Measurements from ENCODE around the gene UBA3. TPM values are rescaled to one million over a fixed set of nuclear protein-coding genes. Genes with fewer than 3 reads are reported as not detected.

UBA3 gene
- total RNA-seq, 1 donor from 2014 or later = 55.3 TPM

DNA sequence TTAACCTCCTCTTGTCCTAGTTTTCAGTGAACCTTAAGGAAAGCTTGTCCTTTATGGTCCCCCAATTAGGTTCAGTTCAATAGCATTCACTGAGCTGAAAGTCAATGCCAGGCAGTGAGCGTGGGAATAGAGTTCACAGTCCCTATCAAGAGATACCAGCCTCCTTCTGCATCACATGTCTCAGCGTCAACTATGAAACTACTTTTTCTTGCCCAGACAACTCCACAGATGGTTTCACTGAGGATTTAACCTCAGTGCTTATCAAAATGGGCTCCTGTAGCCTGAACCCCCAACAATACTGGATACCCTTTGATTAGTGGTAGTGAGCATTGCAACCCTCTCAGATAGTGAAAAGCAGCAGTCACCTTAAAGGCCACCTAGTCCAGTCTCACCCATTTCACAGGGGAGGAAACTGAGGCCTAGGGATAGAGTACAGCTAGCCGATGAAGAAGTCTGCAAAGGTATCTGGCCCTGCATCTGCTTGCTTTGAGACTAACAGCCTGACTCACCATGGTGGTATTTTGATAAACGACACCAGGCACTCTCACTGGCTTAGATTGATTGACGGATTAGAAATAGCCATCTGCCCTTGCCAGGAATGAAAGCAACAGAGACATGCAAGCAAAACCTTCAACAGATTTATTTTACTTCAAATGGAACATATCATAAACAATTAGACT is 1.6 kb upstream of the UBA3 start:
- intact Hi-C loops (cut with DNase I) = no loop called here
- H3K9me3 ChIP-seq = no peaks in the 10 kb centered on the region
- no peaks in the 10 kb centered on the region for H3K27me3 ChIP-seq
- H3K36me3 ChIP-seq = peaks cover under 1% of the 10 kb centered on the region
- TF ChIP-seq, protein P1, sequence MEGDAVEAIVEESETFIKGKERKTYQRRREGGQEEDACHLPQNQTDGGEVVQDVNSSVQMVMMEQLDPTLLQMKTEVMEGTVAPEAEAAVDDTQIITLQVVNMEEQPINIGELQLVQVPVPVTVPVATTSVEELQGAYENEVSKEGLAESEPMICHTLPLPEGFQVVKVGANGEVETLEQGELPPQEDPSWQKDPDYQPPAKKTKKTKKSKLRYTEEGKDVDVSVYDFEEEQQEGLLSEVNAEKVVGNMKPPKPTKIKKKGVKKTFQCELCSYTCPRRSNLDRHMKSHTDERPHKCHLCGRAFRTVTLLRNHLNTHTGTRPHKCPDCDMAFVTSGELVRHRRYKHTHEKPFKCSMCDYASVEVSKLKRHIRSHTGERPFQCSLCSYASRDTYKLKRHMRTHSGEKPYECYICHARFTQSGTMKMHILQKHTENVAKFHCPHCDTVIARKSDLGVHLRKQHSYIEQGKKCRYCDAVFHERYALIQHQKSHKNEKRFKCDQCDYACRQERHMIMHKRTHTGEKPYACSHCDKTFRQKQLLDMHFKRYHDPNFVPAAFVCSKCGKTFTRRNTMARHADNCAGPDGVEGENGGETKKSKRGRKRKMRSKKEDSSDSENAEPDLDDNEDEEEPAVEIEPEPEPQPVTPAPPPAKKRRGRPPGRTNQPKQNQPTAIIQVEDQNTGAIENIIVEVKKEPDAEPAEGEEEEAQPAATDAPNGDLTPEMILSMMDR (IDR thresholded peaks at IDR 0.05) = no peak
- peaks cover 40% of the 10 kb centered on the region for H3K4me1 ChIP-seq
- no peak for DNase-seq
- H3K4me3 ChIP-seq = no peak overlapping the region
- H3K27ac ChIP-seq = peak overlapping the region; percentile 92
- ATAC-seq = no peak

DNA sequence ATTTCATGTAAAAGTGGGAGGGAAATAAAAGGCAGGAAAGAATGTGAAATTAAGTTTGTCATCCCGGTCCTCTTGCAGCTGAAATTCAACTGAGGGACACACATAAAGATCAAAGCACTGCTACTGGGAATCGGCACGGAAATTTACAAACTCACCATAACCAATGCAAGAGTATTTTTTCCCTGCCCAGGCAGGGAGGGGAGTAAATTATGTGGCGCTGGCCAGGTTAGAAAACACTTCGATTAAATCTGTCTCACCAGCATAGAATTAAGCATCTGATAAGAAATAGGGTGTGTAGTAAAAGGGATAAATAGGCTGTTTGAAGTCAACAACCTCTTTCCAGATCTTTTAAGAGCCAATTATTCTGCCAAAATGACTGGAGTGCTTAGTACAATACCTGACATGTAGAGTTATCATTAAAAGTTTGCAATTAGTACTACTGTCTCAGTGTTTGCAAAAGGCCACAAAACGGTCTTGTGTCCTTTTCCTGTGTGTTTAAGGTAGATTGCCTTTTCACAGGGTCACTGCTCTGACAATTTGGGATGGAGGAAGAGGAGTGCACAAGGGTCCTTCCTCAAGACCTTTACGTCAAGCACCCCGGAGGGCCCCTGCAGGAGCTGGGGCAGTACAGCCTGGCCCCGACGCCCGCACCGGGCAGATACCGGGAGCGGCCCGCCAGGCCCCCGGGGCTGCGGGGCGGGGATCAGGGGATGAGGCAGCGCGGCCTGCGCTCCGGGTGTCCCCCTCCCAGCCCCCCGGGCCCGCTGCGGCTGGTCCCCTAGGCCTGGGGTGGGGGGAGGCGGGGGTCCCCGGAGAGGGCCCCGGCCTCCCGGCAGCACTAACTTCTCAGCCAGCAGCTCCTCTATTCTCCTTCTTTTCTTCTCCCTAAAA is 651 bp downstream of the UBA3 start:
- H3K27ac ChIP-seq = peak overlapping the region; percentile 89
- ATAC-seq = peak; percentile 54

GRCh38 chr3:69072928-69073327 is 7.2 kb downstream of the UBA3 start:
- no peak for DNase-seq
- Histone ChIP-seq H3K36me3 (peaks cover 20% of the 10 kb centered on the region), H3K4me1 (no peaks in the 10 kb centered on the region), H3K27me3 (no peaks in the 10 kb centered on the region), H3K9me3 (no peaks in the 10 kb centered on the region), H3K27ac (no peak overlapping the region), H3K4me3 (no peak overlapping the region)
- intact Hi-C loops (cut with DNase I) = no loop called here
- TF ChIP-seq, protein P1 (IDR thresholded peaks at IDR 0.05) = no peak
- no peak for ATAC-seq

More for the DNA sequence above, 651 bp downstream of the UBA3 start:
- Histone ChIP-seq H3K27me3 (no peaks in the 10 kb centered on the region), H3K4me1 (peaks cover 38% of the 10 kb centered on the region), H3K9me3 (no peaks in the 10 kb centered on the region), H3K4me3 (peak overlapping the region; percentile 88), H3K36me3 (peaks cover 9% of the 10 kb centered on the region)
- TF ChIP-seq, protein P1 (IDR thresholded peaks at IDR 0.05) = no peak
- intact Hi-C loops (cut with DNase I) = no loop called here
- DNase-seq = peak; percentile 72

DNA sequence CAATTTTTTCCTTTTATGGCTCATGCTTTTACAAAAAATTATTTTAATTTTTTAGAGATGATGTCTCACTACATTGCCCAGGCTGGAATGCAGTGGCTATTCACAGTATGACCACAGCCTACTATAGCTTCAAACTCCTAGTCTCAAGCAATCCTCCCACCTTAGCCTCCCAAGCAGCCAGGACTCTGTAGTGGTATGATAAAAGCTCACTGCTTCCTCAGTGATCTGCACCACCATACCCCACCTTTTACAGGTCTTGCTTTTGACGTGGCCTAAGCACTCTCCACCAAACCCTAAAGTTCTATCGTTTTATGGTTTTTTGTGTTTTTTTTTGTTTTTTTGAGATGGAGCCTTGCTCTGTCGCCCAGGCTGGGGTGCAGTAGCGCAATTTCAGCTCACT is 14.0 kb downstream of the UBA3 start:
- DNase-seq = no peak
- Histone ChIP-seq H3K36me3 (peaks cover 37% of the 10 kb centered on the region), H3K4me1 (no peaks in the 10 kb centered on the region), H3K27ac (no peak overlapping the region), H3K27me3 (no peaks in the 10 kb centered on the region), H3K9me3 (no peaks in the 10 kb centered on the region), H3K4me3 (no peak overlapping the region)
- TF ChIP-seq, protein P1 (IDR thresholded peaks at IDR 0.05) = no peak
- intact Hi-C loops (cut with DNase I) = no loop called here
- no peak for ATAC-seq

GRCh38 chr3:69065318-69065964 is 14.7 kb downstream of the UBA3 start:
- intact Hi-C loops (cut with DNase I) = no loop called here
- DNase-seq (no peak), ATAC-seq (no peak)
- Histone ChIP-seq H3K36me3 (peaks cover 38% of the 10 kb centered on the region), H3K4me1 (no peaks in the 10 kb centered on the region), H3K4me3 (no peak overlapping the region), H3K9me3 (no peaks in the 10 kb centered on the region), H3K27ac (no peak overlapping the region), H3K27me3 (no peaks in the 10 kb centered on the region)
- TF ChIP-seq, protein P1 (IDR thresholded peaks at IDR 0.05) = no peak

Measured in upper lobe of right lung (tissue), 1 donor.